Activated CD4-positive, CD25-positive, alpha-beta regulatory T cell (primary cell): ENCODE data around the gene C4BPA.

Source experiments
- DNase-seq, 4 experiments: peaks; one replicate each; lab custom pipeline; 2025; lab: John Stamatoyannopoulos, UW

C4BPA gene

GRCh38 chr1:207077470-207078377, 26.3 kb upstream of the C4BPA start:
- peak in 2 of 4 experiments; percentile 26 to 42 for DNase-seq

GRCh38 chr1:207078578-207079132, 25.4 kb upstream of the C4BPA start:
- DNase-seq = no peak

DNA sequence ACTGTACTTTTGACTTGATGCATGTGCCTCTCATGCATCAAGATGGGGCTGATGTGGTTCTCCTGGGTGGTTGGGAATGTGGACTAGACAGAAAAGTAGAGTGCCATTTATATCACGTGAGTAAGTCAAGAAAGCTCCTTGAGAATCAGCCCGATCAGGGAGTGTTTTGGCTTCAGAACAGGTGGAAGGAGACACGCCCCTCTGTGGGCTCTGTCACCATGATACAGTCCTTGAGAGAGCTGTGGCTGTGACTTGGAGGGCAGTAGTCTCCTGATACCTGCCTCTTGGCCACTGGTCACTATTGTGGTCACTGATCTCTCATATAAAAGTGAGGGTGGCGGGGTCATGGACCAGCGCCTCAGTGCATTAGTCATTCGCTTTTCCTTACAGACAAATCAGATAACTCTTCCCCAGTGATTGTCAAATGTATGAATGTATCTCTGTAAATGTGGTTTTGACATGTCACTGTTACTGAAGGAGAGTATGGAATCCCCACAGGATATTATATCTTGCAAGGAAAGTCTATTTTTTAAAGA, 24.3 kb upstream of the C4BPA start:
- no peak for DNase-seq

- DNase-seq = no peak
These were observed 22.9 kb upstream of the C4BPA start for GRCh38 chr1:207081088-207081487.

- no peak for DNase-seq
These were observed 22.2 kb upstream of the C4BPA start for GRCh38 chr1:207081806-207082205.

GRCh38 chr1:207084232-207084631, 19.8 kb upstream of the C4BPA start:
- DNase-seq = no peak

GRCh38 chr1:207084701-207085180, 19.3 kb upstream of the C4BPA start:
- peak in 1 of 4 experiments; percentile 8 for DNase-seq

DNA sequence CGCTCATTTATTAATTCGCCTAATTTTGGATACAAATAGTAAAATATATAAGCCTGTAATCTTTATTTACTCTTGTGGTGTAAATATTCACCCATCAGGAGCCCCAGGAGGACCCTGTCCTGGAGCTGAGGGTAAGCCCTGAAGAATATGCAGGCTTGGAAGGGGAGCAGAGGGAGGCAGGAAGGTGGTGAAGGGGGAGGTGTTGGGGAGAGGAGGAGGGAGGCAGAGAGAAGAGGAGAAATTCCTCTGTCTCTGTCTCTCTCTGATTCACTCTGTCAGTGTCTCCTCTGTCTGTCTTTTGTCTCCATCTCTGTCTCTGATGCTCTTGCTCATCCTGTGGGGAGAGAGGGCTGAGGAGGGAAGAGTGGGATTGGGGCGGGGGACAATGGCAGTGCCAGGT, 18.1 kb upstream of the C4BPA start:
- DNase-seq = no peak

GRCh38 chr1:207088161-207088560, 15.9 kb upstream of the C4BPA start:
- no peak for DNase-seq

- DNase-seq = no peak
These were observed 15.1 kb upstream of the C4BPA start, which contains the start of gene C4BPB for GRCh38 chr1:207088701-207089626. Gene C4BPB (plus strand): TSS chr1:207088860. CDS start chr1:207089532, 672 bp downstream.

DNA sequence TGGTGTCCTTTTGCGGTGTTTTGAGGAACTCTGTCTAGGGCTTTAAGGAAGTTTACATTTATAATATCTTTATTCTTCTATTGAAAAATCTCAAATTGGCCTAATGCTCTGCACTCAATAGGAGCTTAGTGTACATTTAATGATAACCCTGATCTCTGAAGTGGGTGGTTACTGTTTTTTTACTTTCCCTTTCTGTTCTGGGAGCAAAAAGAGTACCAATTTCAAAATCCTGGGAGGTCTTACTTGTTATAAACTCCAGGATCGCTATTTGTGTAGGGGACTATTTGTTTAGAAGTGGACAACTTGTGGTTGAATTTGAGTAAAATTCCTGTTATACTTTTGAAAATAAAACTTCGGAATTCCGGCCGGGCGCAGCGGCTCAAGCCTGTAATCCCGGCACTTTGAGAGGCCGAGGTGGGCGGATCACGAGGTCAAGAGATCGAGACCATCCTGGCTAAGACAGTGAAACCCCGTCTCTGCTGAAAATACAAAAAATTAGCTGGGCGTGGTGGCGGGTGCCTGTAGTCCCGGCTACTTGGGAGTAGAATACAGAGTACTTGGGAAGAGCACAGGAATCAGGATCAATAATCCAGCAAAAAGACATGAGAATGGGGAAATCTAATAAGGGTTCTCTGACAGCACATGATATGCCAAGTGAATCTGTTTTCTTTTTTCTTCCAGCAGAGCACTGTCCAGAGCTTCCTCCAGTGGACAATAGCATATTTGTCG, 14.2 kb upstream of the C4BPA start:
- no peak for DNase-seq

DNA sequence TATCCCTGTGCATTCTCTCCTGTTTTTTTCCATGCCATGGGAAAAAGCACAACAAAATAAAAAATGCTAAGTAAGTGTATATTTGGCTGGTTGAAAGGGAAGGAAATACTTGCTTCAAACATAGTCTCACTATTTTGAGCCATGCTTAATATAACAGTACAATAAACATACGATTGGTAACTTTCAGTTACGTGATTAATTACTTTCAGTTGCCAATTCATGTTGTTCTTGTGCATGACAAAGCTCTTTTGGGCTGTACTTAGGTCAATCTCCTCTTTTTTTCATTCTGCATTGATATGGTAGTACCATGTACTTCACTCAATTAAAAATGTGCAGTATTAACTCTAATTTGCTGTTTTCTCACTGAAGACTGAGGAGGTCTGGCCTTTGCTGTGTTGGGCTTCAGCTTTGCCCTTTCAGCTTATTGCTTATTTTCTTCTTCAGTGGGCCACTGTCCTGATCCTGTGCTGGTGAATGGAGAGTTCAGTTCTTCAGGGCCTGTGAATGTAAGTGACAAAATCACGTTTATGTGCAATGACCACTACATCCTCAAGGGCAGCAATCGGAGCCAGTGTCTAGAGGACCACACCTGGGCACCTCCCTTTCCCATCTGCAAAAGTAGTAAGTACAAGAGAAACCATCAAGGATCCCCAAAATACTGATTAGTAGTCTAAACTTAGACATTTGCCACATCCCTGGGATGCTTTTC, 12.7 kb upstream of the C4BPA start:
- DNase-seq = no peak

GRCh38 chr1:207093944-207094343, 10.1 kb upstream of the C4BPA start:
- DNase-seq = no peak

- DNase-seq = no peak
These were observed 6.1 kb upstream of the C4BPA start for GRCh38 chr1:207097871-207098324.

DNA sequence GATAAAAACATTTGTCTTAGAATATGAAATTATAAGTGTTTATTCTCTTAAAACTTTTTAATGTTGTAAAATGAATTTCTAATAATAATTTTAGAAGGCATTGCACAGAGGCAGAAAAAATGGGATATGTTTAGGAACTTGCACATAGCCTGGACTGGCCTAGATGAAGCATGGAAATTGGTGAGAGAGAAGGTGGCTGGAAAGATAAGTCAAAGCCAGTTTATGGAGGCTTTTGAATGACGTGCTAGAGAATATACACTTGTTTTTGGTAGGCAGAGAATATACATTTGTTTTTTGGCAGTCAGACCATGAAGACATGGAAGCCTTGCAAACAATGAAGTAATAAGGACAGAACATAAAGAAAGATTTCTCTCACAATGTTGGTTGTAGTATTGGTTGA, 2.3 kb upstream of the C4BPA start:
- DNase-seq = no peak

- DNase-seq = no peak
These were observed 1.9 kb upstream of the C4BPA start for GRCh38 chr1:207102146-207102545.

GRCh38 chr1:207102659-207103058, 1.4 kb upstream of the C4BPA start:
- no peak for DNase-seq

DNA sequence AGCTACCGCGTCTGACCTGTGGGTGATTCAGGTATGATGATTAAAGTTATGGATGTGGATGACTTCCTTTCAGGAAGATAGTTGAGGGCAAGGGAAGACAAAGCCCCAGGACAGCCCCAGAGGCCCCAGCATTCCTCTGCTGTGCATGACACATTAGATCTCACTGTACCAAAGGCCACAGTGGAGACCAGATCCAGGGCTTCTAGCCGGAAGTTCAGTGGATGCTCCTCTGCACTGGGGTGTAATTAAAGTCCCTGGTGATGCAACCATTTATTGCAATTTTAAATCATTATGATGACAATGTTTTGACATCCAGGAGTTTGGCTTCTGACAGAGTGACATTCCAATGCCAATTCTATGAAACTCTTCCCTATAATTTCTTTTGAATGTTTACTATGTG, 5.0 kb downstream of the C4BPA start:
- no peak for DNase-seq

DNA sequence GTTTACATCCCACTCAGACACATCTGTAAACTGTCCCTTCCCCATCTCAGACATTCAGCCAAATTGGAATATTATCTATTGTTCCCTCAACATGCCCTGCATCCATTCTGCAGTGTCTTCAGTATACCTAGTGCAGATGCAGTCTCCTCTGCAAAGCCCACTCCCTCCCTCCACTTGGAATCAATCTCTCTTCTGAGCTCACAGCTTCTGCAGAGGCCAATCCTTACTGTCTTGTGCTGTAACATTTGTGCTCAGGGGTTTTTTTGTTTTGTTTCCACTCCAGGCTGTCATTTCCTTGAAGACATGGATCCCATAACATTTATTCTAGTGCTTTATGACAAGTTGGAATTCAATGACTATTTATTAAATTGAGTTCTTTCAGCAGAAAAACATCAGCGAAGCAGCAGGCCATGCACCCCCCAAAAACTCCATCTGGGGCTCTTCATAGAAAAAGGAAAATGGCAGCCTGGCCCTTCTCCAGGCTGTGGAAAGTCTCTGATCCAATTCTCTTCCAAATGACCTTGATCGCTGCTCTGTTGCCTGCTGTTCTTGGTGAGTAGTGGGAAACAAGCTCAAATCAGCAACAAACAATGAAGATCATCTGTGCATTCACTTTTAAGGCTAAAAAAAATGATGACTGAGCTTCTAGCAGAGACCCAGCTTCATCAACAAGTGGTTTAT, 8.7 kb downstream of the C4BPA start:
- DNase-seq = no peak

GRCh38 chr1:207115269-207115668, 11.2 kb downstream of the C4BPA start:
- no peak for DNase-seq
